A172 (cell line): ENCODE data around the gene SLC26A9. TPM values are rescaled to one million over a fixed set of nuclear protein-coding genes. Genes with fewer than 3 reads are reported as not detected.

Source experiments
- DNase-seq: peaks from one replicate; pipeline ENCODE4 v3.0.0-alpha.2; 2015; ENCODE audit warnings: low spot score
- total RNA-seq: library from RNA; depleted of rRNA; stranded (reverse); fragments of >200 nt; shearing (Covaris generic); gene quantifications from 2 replicates; pipeline ENCODE4 v1.2.3, GENCODE V29; 2014

SLC26A9 gene
- total RNA-seq, 1 experiment from 2014 or later = not detected

DNA sequence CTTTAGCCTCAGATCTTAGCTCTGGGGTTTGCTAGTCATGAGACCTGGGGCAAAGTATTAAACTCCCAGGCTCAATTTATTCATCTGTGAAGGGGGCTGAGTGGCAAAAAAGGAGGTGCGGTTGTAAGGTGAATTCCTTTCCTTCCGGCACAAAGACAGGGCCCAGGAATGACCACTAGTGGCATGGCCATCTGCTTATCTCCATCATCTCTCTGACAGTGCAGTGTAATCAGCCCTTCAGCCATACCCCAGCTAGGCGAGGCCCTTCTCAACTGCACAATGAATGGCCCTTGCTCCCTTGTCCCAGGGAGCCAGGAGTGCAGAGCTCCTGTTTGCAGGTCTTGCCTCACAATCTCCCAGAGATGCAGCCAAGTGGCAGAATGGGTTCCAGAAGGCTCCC is 5.6 kb upstream of the SLC26A9 start:
- DNase-seq = no peak

- DNase-seq = no peak
Observed at GRCh38 chr1:205948039-205948438, 4.8 kb upstream of the SLC26A9 start.

DNA sequence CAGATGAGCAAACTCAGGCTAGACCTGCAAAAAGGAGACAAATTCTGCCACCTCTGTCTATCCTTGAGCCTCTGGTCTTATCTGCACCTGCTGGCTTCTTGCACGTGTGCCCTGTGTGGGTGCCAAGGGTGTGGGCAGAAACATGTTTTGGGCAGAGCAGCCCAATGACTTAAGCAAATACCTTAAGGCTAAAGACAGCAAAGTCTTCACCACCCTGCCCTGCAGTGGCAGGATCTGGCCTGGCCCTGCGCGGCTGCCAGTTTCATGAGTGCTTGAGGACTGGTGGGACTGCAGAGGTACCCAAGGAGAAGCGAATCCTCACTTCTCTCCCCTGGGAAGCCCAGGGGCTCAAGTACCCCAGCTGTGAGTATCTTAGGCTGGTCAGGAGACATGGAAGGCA is 3.8 kb upstream of the SLC26A9 start:
- no peak for DNase-seq

DNA sequence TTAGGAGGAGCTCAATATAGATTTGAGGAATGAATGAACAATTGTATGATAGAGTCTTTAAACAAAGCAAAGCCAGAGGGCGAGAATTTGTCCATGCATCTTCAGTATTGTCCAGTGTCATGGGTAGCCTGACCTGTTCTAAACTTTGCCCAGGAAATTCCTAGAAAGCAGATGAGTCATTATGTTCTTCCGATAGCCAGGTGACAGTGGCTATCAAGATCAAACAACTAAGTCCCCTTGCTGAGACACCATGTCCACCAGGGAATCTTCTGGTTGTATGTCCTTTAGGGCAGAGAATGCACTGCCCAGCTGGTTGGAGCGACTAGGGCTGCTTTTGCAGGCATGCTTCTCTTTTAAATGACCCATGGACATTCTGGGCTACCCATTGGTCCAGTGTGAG is 1.8 kb upstream of the SLC26A9 start:
- DNase-seq = no peak

- no peak for DNase-seq
Observed at GRCh38 chr1:205944525-205944924, 1.3 kb upstream of the SLC26A9 start.

DNA sequence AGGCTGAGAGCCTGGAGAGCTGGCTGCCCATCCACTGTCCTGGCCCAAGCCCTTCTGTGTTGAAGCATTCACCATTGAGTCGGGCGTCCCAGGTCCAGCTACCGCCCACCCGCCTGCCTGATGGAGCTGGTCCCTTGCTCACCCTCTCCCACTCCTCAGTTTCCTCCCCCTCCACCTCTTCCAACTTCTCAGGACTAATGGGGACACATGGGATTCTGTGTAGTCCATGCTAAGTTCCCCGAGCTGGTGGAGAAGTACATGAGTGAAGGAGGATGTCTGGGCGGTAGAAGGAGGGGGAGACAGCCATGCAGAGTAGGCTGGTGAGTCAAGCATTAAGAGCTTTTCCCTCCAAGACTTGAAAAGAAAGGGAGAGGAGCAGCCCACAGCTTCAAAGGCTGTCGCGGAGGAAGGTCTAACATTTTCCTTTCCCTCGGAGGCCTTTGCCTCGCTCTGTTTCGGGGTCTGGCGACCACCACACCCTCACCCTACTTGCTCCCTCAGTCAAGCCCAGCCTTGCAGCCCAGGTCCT is 561 bp downstream of the SLC26A9 start:
- DNase-seq = no peak

DNA sequence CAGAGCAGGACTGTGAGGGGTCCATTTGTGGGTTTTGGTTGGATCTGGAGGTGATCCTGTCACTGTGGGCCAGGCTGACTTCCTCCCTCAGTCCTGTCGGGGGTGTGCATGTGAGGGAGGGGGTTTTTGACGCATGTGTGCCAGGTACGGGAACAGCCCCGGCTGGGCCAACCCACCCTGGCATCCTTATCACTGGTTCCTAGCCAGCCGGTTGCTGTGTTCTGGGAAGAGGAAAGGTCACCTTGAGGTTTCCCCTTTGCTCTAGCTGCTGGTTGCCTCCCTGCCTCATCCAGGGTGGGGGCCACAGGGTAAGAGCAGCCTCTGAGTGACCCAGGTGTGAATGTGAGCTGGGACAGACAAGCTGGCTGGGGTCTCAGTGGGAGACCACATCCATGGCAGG is 2.5 kb downstream of the SLC26A9 start:
- no peak for DNase-seq

DNA sequence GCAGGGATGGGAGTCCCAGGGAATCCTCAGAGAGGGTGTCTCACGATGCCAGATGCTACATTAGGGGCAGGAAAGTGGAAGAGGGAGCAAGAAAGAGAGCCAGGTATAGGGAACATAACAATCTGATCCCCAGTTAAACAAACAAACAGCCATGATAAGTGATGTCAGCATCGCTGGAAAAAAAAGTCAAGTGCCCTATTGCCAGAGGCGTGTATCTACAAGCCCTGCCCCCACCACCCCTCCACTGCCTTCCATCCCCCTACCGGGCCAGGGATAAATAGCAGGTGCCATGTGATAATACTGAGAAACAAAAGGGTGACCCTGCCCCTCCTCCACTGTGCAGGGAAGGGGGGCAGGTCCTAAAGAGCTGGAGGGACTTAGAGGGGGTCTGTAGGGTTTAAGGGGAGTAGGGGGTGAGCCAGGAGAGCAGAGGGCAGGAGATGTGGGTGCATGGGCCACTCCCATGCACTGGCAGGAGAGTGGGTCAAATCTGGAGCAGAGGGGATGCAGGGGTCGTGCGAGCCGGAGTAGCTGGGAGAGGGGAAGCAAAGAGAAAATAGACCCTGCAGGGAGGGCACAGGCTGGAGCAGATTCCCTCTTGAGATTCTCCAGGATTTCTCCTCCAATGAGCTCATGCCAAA is 3.4 kb downstream of the SLC26A9 start:
- no peak for DNase-seq

GRCh38 chr1:205938682-205939081 is 4.6 kb downstream of the SLC26A9 start:
- no peak for DNase-seq

GRCh38 chr1:205936846-205937586 is 6.2 kb downstream of the SLC26A9 start:
- peak; percentile 81 for DNase-seq

DNA sequence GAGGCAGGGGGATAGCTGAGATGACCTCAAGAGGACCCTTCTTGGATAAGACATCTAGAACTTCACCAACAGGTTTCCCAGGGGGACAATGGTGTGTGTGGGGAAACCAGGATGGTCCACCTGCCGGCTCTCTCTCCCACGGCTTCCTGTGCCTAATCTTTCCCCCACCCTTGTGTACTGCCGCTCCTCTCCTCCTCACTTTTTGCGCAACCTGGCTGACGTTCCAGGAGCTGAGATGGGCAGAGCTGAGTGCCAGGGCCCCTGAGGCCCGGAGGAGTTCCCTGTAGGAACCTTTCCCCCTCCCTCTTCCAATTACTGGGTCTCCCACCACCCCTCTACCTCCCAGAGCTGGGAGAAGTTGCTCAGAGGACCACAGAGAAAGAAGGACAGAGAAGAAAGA is 6.9 kb downstream of the SLC26A9 start:
- no peak for DNase-seq

GRCh38 chr1:205935869-205936268 is 7.4 kb downstream of the SLC26A9 start:
- no peak for DNase-seq

DNA sequence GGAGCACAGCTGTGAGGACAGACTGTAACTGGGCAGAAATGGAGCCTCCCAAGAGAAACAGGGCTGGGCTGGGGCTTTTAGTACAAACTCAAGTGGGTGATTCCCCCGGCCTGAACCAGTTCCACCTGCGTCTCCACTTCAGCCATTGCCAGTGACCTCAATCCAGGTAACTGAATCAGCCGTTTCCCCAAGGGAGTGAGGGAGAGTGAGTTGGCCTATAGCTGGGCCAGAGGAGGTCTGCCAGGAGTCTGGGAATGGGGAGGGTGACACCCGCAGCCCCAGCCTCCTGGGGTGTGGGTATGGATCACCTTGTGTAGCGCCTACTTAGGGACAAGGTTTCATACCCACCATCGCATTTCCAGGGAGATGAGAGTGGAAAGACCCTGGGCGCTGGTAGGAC is 8.5 kb downstream of the SLC26A9 start:
- DNase-seq = no peak

DNA sequence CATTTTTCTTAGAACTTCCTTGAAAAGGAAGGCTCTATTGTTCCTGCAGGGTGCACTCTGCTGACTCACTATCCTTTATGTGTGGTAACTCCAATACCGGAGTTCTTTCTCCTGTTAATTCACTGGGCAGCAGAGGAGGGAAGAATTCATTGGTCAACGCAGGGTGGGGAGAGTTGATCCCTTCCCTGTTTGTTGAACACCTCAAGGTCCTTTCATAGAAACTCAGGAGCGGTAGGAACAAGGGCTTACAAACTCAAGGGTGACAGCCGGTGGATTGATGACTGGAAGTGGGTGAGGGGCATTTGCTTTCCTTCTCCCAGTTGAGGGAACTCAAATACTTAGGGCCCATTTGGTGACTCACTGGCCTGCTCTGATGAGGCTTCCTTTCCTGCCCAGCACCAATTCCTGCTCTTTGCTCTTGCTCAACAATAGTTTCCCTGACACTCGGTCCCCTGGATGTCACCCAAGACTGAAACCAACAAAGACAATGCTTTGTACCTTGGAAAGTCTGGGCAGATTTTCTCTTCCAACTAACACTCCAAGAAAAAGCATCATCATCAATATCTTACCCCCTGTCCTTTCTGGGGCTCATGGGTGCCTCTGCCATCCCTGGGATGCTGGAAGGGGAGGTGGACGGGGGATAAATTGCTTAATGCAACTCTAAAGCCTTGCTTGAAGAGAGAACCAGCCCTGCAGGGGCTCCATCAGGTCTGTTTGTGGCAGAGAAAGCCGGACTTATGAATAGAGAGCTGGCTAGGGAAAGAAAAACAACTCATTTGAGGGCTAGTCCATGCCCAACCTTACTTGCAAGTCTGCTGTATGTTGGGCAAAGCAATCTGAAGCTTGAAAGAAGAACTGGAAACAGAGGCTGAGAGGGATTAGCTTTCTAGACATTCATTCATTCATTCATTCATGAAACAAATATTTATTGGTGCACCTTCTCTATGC is 9.3 kb downstream of the SLC26A9 start:
- peak; percentile 93 for DNase-seq

DNA sequence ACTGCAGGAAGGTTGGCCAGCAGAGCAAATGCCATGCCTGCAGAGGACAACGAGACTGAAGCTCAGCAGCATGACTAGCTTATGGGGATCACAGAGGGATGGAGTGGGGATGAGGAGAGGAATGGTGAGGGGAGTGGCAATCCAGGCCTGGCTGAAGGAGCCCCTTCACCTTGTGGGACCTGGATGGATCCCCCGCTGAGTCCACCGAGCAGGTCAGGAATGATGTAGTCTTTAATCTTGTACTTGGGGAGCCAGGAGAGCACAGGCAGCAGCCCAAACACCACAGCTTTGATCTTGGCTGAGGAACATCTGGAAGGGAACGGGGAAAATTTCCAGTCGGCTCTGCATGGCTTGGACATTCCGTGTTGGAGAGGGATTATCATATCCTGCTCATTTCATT is 10.5 kb downstream of the SLC26A9 start:
- DNase-seq = no peak

DNA sequence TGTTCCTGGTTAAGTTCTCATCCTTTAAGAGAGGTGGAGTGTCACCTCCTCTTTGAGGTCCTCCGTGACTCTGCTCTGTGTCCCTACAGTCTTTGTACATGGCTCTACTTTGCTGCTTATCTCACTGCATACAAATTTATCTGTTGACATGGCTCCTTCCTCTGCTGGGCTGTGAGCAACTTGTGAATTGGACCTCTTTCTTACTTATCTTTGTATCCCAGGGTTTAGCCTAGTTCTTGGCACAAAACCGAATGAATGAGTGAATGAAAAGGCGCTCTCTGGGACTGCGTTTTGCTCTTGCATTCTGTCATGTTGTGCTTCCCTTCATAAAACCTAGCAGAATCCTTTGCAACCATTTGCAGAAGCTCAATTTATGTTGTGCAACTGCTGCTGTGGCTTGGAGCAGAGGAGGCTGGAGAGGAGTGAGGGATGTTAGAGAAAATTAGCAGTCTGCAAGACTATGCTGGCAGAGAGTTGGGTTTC is 12.4 kb downstream of the SLC26A9 start:
- DNase-seq = no peak

DNA sequence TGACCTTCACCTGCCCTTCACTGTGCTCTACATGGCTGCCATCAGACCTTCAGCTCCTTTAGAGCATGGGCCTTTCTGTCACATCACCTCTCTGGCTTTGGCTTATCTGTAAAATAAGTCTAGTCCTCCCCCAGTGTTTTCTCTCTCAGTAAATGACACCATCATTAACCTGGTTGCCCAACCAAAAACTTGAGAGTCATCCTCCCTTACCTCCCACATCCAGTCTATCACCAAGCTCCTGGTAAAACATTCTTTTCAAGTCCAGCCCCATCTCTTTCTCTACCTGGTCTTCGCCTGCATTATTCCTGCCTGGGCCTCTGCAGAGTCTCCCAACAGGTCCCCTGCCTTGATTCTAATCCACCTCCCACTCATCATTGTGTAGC is 13.1 kb downstream of the SLC26A9 start:
- DNase-seq = no peak

- DNase-seq = no peak
Observed at GRCh38 chr1:205929496-205930194, 13.6 kb downstream of the SLC26A9 start.

GRCh38 chr1:205928317-205928716 is 14.9 kb downstream of the SLC26A9 start:
- DNase-seq = no peak

DNA sequence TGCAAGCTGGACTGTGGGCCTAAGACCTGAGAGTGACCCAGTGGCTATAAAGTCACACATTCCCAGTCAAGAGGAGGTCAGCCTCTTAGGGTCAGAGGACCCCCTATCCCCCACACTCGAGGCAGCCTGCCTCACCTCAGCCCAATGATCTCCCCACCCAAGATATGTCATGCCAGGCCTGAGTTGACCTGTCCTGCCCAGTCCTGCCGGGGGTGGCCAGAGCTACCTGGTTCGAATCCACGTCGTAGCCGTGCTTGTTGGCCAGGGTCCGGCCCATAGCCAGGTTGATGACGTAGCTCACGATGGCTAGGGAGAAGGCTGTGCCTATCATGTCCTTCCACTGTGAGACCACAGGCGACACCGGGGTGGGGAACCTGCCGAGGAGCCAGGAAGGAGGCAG is 15.6 kb downstream of the SLC26A9 start:
- DNase-seq = no peak

DNA sequence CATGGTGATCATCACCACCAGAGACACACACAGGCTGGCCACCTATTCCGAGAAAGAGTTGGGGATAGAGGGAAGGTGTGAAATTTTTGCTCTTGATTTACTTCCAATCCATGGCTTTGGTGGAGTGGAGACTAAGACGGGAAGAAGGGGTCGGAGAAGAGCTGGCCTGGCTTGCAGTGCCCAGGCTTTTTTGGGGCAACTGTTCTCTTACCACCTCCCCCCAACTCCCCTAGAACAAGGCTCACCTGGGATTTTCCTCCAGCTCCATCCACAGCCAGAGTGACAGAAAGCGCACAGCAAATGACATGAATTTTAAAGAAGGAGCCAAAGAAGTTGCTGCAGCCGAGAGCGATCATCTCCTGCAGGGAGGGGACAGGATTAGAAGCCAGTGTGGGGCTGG is 16.0 kb downstream of the SLC26A9 start:
- no peak for DNase-seq

DNA sequence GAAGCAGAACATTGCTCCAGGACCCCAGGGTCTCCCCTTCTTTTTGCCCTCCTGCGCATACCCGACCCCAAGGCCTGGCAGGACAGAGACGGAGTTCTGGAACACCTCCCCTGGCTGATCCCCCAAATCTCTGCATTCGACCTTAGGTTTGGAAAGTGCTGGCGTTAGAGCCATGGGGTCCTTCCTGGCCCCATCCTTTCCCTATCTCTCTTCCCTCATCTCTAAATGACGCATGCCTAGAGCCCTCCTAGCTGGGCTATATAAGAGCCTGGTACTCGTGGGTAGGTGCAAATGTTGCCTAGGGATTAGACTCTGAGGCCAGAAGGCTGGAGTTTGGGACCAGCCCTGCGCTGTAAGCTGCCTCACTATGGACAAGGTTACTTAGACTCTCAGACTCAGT is 16.6 kb downstream of the SLC26A9 start:
- DNase-seq = no peak
